ENCODE measurements around the gene LINC00305.

LINC00305 gene

DNA sequence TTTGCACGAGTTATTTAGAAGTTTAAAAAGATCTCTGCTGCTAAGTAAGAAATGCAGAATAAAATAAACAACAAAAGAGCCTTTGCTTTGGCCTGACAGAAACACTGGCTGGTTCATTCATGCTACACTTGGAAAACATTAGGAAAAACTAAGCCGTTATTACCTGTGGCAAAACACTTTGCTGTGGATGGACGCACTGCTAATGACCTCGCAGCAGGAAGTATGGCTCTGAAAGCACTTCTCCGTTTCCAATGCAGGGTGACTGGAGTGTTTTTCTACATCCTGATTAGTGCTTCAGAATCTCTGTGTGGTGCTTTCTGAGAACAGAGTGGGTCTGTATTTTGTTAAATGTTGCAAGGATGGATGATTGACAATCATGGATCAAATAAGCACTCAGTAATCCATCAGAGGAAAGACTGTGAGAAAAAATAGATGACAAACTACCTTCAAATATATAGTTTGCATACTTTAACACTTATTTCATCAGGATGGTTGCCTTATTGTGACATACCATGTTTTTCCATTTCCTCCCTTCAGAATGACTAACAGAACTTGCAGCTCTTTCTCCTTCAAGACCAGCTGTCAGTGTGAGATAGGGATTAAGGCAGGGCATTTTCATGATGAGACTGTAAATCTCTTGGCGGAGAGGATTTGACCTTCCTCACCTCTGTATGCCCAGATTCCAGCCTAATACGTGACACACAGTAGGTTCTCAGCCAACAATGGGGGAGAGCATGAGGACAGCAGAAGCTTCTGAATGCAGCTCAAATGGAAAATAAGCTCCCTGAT, 38.0 kb downstream of the LINC00305 start:
- ATAC-seq = no peak
- TF ChIP-seq, protein P1, sequence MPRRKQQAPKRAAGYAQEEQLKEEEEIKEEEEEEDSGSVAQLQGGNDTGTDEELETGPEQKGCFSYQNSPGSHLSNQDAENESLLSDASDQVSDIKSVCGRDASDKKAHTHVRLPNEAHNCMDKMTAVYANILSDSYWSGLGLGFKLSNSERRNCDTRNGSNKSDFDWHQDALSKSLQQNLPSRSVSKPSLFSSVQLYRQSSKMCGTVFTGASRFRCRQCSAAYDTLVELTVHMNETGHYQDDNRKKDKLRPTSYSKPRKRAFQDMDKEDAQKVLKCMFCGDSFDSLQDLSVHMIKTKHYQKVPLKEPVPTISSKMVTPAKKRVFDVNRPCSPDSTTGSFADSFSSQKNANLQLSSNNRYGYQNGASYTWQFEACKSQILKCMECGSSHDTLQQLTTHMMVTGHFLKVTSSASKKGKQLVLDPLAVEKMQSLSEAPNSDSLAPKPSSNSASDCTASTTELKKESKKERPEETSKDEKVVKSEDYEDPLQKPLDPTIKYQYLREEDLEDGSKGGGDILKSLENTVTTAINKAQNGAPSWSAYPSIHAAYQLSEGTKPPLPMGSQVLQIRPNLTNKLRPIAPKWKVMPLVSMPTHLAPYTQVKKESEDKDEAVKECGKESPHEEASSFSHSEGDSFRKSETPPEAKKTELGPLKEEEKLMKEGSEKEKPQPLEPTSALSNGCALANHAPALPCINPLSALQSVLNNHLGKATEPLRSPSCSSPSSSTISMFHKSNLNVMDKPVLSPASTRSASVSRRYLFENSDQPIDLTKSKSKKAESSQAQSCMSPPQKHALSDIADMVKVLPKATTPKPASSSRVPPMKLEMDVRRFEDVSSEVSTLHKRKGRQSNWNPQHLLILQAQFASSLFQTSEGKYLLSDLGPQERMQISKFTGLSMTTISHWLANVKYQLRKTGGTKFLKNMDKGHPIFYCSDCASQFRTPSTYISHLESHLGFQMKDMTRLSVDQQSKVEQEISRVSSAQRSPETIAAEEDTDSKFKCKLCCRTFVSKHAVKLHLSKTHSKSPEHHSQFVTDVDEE (CRISPR knock-in tag; IDR thresholded peaks at IDR 0.05) = no peak
- TF ChIP-seq ZFP3 (CRISPR knock-in tag; IDR thresholded peaks at IDR 0.05) (no peak), ZFP30 (CRISPR knock-in tag; IDR thresholded peaks at IDR 0.05) (no peak), ESRRG (CRISPR knock-in tag; IDR thresholded peaks at IDR 0.05) (no peak), GLIS3 (CRISPR knock-in tag; IDR thresholded peaks at IDR 0.05) (no peak), ISL1 (CRISPR knock-in tag; IDR thresholded peaks at IDR 0.05) (no peak), PPARA (CRISPR knock-in tag; IDR thresholded peaks at IDR 0.05; ENCODE audit: borderline replicate concordance) (no peak), TOX (CRISPR knock-in tag; IDR thresholded peaks at IDR 0.05; ENCODE audit: borderline replicate concordance) (no peak), BACH2 (CRISPR knock-in tag; IDR thresholded peaks at IDR 0.05; ENCODE audit: borderline replicate concordance) (no peak), ZC3H10 (CRISPR knock-in tag; IDR thresholded peaks at IDR 0.05) (no peak), TCF4 (CRISPR knock-in tag; IDR thresholded peaks at IDR 0.05; ENCODE audit: borderline replicate concordance) (no peak), RARB (CRISPR knock-in tag; IDR thresholded peaks at IDR 0.05) (no peak)
- TF ChIP-seq, protein P2, sequence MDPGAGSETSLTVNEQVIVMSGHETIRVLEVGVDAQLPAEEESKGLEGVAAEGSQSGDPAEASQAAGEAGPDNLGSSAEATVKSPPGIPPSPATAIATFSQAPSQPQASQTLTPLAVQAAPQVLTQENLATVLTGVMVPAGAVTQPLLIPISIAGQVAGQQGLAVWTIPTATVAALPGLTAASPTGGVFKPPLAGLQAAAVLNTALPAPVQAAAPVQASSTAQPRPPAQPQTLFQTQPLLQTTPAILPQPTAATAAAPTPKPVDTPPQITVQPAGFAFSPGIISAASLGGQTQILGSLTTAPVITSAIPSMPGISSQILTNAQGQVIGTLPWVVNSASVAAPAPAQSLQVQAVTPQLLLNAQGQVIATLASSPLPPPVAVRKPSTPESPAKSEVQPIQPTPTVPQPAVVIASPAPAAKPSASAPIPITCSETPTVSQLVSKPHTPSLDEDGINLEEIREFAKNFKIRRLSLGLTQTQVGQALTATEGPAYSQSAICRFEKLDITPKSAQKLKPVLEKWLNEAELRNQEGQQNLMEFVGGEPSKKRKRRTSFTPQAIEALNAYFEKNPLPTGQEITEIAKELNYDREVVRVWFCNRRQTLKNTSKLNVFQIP (CRISPR knock-in tag; IDR thresholded peaks at IDR 0.05; ENCODE audit: borderline replicate concordance, low read depth) = no peak
- TF ChIP-seq, protein P3, sequence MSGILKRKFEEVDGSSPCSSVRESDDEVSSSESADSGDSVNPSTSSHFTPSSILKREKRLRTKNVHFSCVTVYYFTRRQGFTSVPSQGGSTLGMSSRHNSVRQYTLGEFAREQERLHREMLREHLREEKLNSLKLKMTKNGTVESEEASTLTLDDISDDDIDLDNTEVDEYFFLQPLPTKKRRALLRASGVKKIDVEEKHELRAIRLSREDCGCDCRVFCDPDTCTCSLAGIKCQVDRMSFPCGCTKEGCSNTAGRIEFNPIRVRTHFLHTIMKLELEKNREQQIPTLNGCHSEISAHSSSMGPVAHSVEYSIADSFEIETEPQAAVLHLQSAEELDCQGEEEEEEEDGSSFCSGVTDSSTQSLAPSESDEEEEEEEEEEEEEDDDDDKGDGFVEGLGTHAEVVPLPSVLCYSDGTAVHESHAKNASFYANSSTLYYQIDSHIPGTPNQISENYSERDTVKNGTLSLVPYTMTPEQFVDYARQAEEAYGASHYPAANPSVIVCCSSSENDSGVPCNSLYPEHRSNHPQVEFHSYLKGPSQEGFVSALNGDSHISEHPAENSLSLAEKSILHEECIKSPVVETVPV (CRISPR knock-in tag; IDR thresholded peaks at IDR 0.05) = no peak
- TF ChIP-seq, protein P4, sequence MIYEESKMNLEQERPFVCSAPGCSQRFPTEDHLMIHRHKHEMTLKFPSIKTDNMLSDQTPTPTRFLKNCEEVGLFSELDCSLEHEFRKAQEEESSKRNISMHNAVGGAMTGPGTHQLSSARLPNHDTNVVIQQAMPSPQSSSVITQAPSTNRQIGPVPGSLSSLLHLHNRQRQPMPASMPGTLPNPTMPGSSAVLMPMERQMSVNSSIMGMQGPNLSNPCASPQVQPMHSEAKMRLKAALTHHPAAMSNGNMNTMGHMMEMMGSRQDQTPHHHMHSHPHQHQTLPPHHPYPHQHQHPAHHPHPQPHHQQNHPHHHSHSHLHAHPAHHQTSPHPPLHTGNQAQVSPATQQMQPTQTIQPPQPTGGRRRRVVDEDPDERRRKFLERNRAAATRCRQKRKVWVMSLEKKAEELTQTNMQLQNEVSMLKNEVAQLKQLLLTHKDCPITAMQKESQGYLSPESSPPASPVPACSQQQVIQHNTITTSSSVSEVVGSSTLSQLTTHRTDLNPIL (CRISPR knock-in tag; IDR thresholded peaks at IDR 0.05; ENCODE audit: low read depth) = no peak

DNA sequence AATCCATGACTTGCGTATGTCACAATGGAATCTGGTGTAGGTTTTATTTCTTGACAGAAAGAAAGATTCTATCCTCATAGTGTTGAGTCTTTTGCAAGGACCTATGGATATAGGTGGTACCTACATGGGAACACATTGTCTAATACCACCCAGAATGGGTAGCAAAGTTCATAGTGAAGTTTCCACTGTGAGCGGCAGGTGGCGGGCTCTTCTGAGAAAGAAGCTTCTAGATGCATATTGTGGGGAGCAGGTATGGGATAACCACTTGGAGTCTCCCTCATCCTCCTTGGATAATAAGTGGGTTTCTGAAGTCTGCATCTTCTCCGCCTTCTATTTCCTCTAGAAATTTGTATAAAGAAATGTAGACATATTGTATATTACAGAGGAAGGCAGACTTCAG, 44.9 kb downstream of the LINC00305 start:
- no peak for ATAC-seq
- TF ChIP-seq, protein P1 (CRISPR knock-in tag; IDR thresholded peaks at IDR 0.05) = no peak
- no peak for TF ChIP-seq ZNF565 (CRISPR knock-in tag; conservative IDR thresholded peaks at IDR 0.05; ENCODE audit: low read depth)
- no peak for TF ChIP-seq ARNTL (CRISPR knock-in tag; IDR thresholded peaks at IDR 0.05; ENCODE audit: borderline replicate concordance, low read depth)
- TF ChIP-seq RARB (CRISPR knock-in tag; IDR thresholded peaks at IDR 0.05) = no peak
- TF ChIP-seq, protein P2 (CRISPR knock-in tag; IDR thresholded peaks at IDR 0.05; ENCODE audit: borderline replicate concordance, low read depth) = no peak
- TF ChIP-seq ZNF8 (CRISPR knock-in tag; IDR thresholded peaks at IDR 0.05) = no peak
- TF ChIP-seq ZC3H10 (CRISPR knock-in tag; IDR thresholded peaks at IDR 0.05) = no peak
- no peak for TF ChIP-seq PPARA (CRISPR knock-in tag; IDR thresholded peaks at IDR 0.05; ENCODE audit: borderline replicate concordance)
- TF ChIP-seq, protein P3 (CRISPR knock-in tag; IDR thresholded peaks at IDR 0.05) = no peak
- TF ChIP-seq BACH2 (CRISPR knock-in tag; IDR thresholded peaks at IDR 0.05; ENCODE audit: borderline replicate concordance) = no peak
- TF ChIP-seq, protein P4 (CRISPR knock-in tag; IDR thresholded peaks at IDR 0.05; ENCODE audit: low read depth) = no peak
- TF ChIP-seq, protein P5, sequence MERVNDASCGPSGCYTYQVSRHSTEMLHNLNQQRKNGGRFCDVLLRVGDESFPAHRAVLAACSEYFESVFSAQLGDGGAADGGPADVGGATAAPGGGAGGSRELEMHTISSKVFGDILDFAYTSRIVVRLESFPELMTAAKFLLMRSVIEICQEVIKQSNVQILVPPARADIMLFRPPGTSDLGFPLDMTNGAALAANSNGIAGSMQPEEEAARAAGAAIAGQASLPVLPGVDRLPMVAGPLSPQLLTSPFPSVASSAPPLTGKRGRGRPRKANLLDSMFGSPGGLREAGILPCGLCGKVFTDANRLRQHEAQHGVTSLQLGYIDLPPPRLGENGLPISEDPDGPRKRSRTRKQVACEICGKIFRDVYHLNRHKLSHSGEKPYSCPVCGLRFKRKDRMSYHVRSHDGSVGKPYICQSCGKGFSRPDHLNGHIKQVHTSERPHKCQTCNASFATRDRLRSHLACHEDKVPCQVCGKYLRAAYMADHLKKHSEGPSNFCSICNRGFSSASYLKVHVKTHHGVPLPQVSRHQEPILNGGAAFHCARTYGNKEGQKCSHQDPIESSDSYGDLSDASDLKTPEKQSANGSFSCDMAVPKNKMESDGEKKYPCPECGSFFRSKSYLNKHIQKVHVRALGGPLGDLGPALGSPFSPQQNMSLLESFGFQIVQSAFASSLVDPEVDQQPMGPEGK (CRISPR knock-in tag; IDR thresholded peaks at IDR 0.05; ENCODE audit: borderline replicate concordance) = no peak
- no peak for TF ChIP-seq ZFP3 (CRISPR knock-in tag; IDR thresholded peaks at IDR 0.05)
- TF ChIP-seq GLIS3 (CRISPR knock-in tag; IDR thresholded peaks at IDR 0.05) = no peak
- TF ChIP-seq TOX (CRISPR knock-in tag; IDR thresholded peaks at IDR 0.05; ENCODE audit: borderline replicate concordance) = no peak
- no peak for TF ChIP-seq ZNF70 (CRISPR knock-in tag; IDR thresholded peaks at IDR 0.05)
